GM12891 (cell line): ENCODE measurements around the gene TTC27.
A peak's percentile ranks its signal among the peaks of the same experiment; 100 is the strongest.

Experiments
- DNase-seq: peaks from one replicate; pipeline ENCODE4 v3.0.0; 2011; ENCODE audit warnings: low spot score; ENCODE audit not compliant: insufficient read length
- FAIRE-seq: peaks from 2 replicates; lab custom pipeline; 2011; peaks lifted over from hg19 to GRCh38; lab: Jason Lieb, UNC
- PAX5 ChIP-seq: IDR thresholded peaks from 2 replicates; pipeline ENCODE4 v1.6.1; 2011; ENCODE audit warnings: low read length, moderate library complexity, mild to moderate bottlenecking; ENCODE audit not compliant: insufficient read depth, severe bottlenecking
- POLR2A ChIP-seq: IDR thresholded peaks from 2 replicates; pipeline ENCODE4 v1.6.1; 2011; ENCODE audit warnings: low read depth, low read length, control low read depth
- POLR2AphosphoS5 ChIP-seq: IDR thresholded peaks from 2 replicates; pipeline ENCODE4 v1.6.1; 2011; ENCODE audit warnings: low read depth, low read length, control low read depth
- POU2F2 ChIP-seq: IDR thresholded peaks from 2 replicates; pipeline ENCODE4 v1.6.1; 2011; ENCODE audit warnings: low read depth, mild to moderate bottlenecking, control low read depth, low read length, moderate library complexity
- SPI1 ChIP-seq: IDR thresholded peaks from 2 replicates; pipeline ENCODE4 v1.6.1; 2011; ENCODE audit warnings: low read depth, low read length, control low read depth
- TAF1 ChIP-seq: IDR thresholded peaks from 2 replicates; pipeline ENCODE4 v1.6.1; 2011; ENCODE audit warnings: low read depth, low read length, control low read depth

The TTC27 gene

GRCh38 chr2:32760628-32761027, 132.8 kb downstream of the TTC27 start:
- TF ChIP-seq PAX5, result no peak
- no peak for TF ChIP-seq POLR2A
- TF ChIP-seq POLR2AphosphoS5, result no peak
- no peak for TF ChIP-seq TAF1
- TF ChIP-seq SPI1, result no peak
- TF ChIP-seq POU2F2, result no peak
- no peak for FAIRE-seq
- no peak for DNase-seq

GRCh38 chr2:32768387-32769174, 140.7 kb downstream of the TTC27 start:
- DNase-seq (no peak), FAIRE-seq (peak; percentile 31)
- no peak for TF ChIP-seq POLR2A
- TF ChIP-seq PAX5, result no peak
- no peak for TF ChIP-seq POLR2AphosphoS5
- no peak for TF ChIP-seq POU2F2
- TF ChIP-seq SPI1, result no peak
- no peak for TF ChIP-seq TAF1

- FAIRE-seq, result peak; percentile 16
- no peak for DNase-seq
- TF ChIP-seq SPI1, result no peak
- TF ChIP-seq TAF1, result no peak
- TF ChIP-seq POLR2AphosphoS5, result no peak
- no peak for TF ChIP-seq POLR2A
- TF ChIP-seq POU2F2, result no peak
- TF ChIP-seq PAX5, result no peak
Observed at GRCh38 chr2:32770360-32770759, 142.5 kb downstream of the TTC27 start.

GRCh38 chr2:32772638-32773447, 145.0 kb downstream of the TTC27 start:
- DNase-seq (peak; percentile 17), FAIRE-seq (peak; percentile 69)
- no peak for TF ChIP-seq POU2F2
- TF ChIP-seq POLR2A, result no peak
- TF ChIP-seq TAF1, result no peak
- TF ChIP-seq SPI1, result no peak
- no peak for TF ChIP-seq PAX5
- no peak for TF ChIP-seq POLR2AphosphoS5

GRCh38 chr2:32773448-32773808, 145.6 kb downstream of the TTC27 start:
- FAIRE-seq, result no peak
- no peak for TF ChIP-seq PAX5
- TF ChIP-seq POU2F2, result no peak
- TF ChIP-seq TAF1, result no peak
- TF ChIP-seq SPI1, result no peak
- TF ChIP-seq POLR2A, result no peak
- TF ChIP-seq POLR2AphosphoS5, result no peak
- no peak for DNase-seq

- DNase-seq (no peak), FAIRE-seq (no peak)
- no peak for TF ChIP-seq POLR2AphosphoS5
Observed at GRCh38 chr2:32775954-32776353, 148.1 kb downstream of the TTC27 start.

GRCh38 chr2:32777714-32778113, 149.9 kb downstream of the TTC27 start:
- FAIRE-seq (no peak), DNase-seq (no peak)
- no peak for TF ChIP-seq POLR2AphosphoS5
- TF ChIP-seq POLR2A, result no peak
- TF ChIP-seq SPI1, result no peak
- no peak for TF ChIP-seq TAF1
- no peak for TF ChIP-seq POU2F2
- no peak for TF ChIP-seq PAX5

GRCh38 chr2:32780961-32781360, 153.1 kb downstream of the TTC27 start:
- TF ChIP-seq POLR2A, result no peak
- TF ChIP-seq SPI1, result no peak
- no peak for TF ChIP-seq POU2F2
- no peak for TF ChIP-seq TAF1
- FAIRE-seq (no peak), DNase-seq (no peak)

- no peak for FAIRE-seq
- no peak for DNase-seq
- TF ChIP-seq POLR2AphosphoS5, result no peak
- TF ChIP-seq POU2F2, result no peak
- TF ChIP-seq POLR2A, result no peak
- TF ChIP-seq PAX5, result no peak
- no peak for TF ChIP-seq TAF1
- no peak for TF ChIP-seq SPI1
Observed at GRCh38 chr2:32783469-32783868, 155.6 kb downstream of the TTC27 start.

- DNase-seq (no peak), FAIRE-seq (no peak)
- TF ChIP-seq POU2F2 (no peak), POLR2A (no peak), TAF1 (no peak), PAX5 (no peak), POLR2AphosphoS5 (no peak), SPI1 (no peak)
Observed at GRCh38 chr2:32783933-32784332, 156.1 kb downstream of the TTC27 start.
